Activated CD4-positive, alpha-beta T cell treated with anti-CD3 and anti-CD28 coated beads, Interleukin-2, amount 50 U/mL, for 16 hours (primary cell): ENCODE data around the gene HS3ST1.

Experiments
- DNase-seq: peaks from one replicate; pipeline ENCODE4 v3.0.0-alpha.2; 2020

HS3ST1 gene

GRCh38 chr4:11428231-11428898 is at the start of gene HS3ST1:
Gene HS3ST1, minus strand, starts transcription at chr4:11428894. Its CDS starts 28,889 bp downstream, at chr4:11400005.
- no peak for DNase-seq

GRCh38 chr4:11475871-11476270 is 47.2 kb upstream of the HS3ST1 start:
- no peak for DNase-seq

- no peak for DNase-seq
These were observed 45.5 kb upstream of the HS3ST1 start for GRCh38 chr4:11474146-11474545.

- DNase-seq, result no peak
These were observed 43.8 kb upstream of the HS3ST1 start for GRCh38 chr4:11472535-11472934.

GRCh38 chr4:11471618-11472017 is 42.9 kb upstream of the HS3ST1 start:
- DNase-seq, result peak; percentile 82

- DNase-seq, result no peak
These were observed 42.4 kb upstream of the HS3ST1 start for GRCh38 chr4:11471046-11471441.

GRCh38 chr4:11470438-11471045 is 41.8 kb upstream of the HS3ST1 start:
- peak; percentile 39 for DNase-seq

- DNase-seq, result no peak
These were observed 41.1 kb upstream of the HS3ST1 start for GRCh38 chr4:11469650-11470437.

GRCh38 chr4:11468901-11469300 is 40.2 kb upstream of the HS3ST1 start:
- DNase-seq, result no peak

- DNase-seq, result no peak
These were observed 39.2 kb upstream of the HS3ST1 start for GRCh38 chr4:11467931-11468330.

- no peak for DNase-seq
These were observed 35.0 kb upstream of the HS3ST1 start for GRCh38 chr4:11463707-11464106.

GRCh38 chr4:11456401-11456800 is 27.7 kb upstream of the HS3ST1 start:
- no peak for DNase-seq

GRCh38 chr4:11455201-11455835 is 26.6 kb upstream of the HS3ST1 start:
- no peak for DNase-seq

GRCh38 chr4:11451716-11452115 is 23.0 kb upstream of the HS3ST1 start:
- DNase-seq, result no peak

- DNase-seq, result no peak
These were observed 17.6 kb upstream of the HS3ST1 start for GRCh38 chr4:11446155-11446811.

- DNase-seq, result no peak
These were observed 12.5 kb upstream of the HS3ST1 start for GRCh38 chr4:11441194-11441556.

GRCh38 chr4:11440481-11441193 is 11.9 kb upstream of the HS3ST1 start:
- no peak for DNase-seq

- no peak for DNase-seq
These were observed 11.1 kb upstream of the HS3ST1 start for GRCh38 chr4:11439836-11440235.

- DNase-seq, result no peak
These were observed 10.0 kb upstream of the HS3ST1 start for GRCh38 chr4:11438647-11439046.

- DNase-seq, result no peak
These were observed 8.0 kb upstream of the HS3ST1 start for GRCh38 chr4:11436673-11437072.

GRCh38 chr4:11436084-11436483 is 7.4 kb upstream of the HS3ST1 start:
- DNase-seq, result no peak

GRCh38 chr4:11435557-11435956 is 6.9 kb upstream of the HS3ST1 start:
- DNase-seq, result no peak
